Thyroid gland (tissue), 4 donors: ENCODE results near the gene FKBP1B. TPM values are rescaled to one million over a fixed set of nuclear protein-coding genes. Genes with fewer than 3 reads are reported as not detected.
A peak's percentile ranks its signal among the peaks of the same experiment; 100 is the strongest.

Source experiments
- DNase-seq, 2 donors: peaks; one replicate each; pipeline ENCODE4 v3.0.0-alpha.2; 2019
- H3K27ac ChIP-seq, 3 donors: fragments of 200-600 bp; sonication (generic); 1 replicate in 2 of 3; 2 replicates in 1 of 3; pipeline ENCODE4 v1.5.1; 2016 to 2019; ENCODE audit warnings: mild to moderate bottlenecking in 1 of 3, moderate library complexity in 1 of 3
- H3K27me3 ChIP-seq: fragments of 200-600 bp; sonication (generic); one replicate; pipeline ENCODE4 v1.5.1; 2019
- H3K36me3 ChIP-seq, 2 donors: fragments of 200-600 bp; sonication (generic); one replicate each; pipeline ENCODE4 v1.5.1; 2016 to 2019
- H3K4me1 ChIP-seq, 2 donors: fragments of 200-600 bp; sonication (generic); one replicate each; pipeline ENCODE4 v1.5.1; 2017 to 2019
- H3K4me3 ChIP-seq, 3 donors: fragments of 200-600 bp; sonication (generic); replicated peaks in 1 of 3; 1 replicate in 2 of 3; 2 replicates in 1 of 3; pipeline ENCODE4 v1.5.1; 2016; ENCODE audit warnings: mild to moderate bottlenecking in 1 of 3
- H3K9me3 ChIP-seq: fragments of 200-600 bp; sonication (generic); one replicate; pipeline ENCODE4 v1.5.1; 2017
- CTCF ChIP-seq, 6 experiments: fragments of 200-600 bp in 3 of 6; fragments of 450-650 bp in 3 of 6; sonication (generic) in 3 of 6; IDR thresholded peaks; one replicate each; pipeline ENCODE4 v1.5.1; 2016 to 2019; ENCODE audit warnings: antibody characterized with exemption in 6 of 6, mild to moderate bottlenecking in 2 of 6, inconsistent platforms in 1 of 6, moderate library complexity in 1 of 6
- POLR2A ChIP-seq, 2 donors: fragments of 450-650 bp; IDR thresholded peaks; one replicate each; pipeline ENCODE4 v1.6.1; 2017; ENCODE audit warnings: antibody characterized with exemption in 2 of 2, mild to moderate bottlenecking in 2 of 2, moderate library complexity in 1 of 2
- WGBS, 2 donors: methylation state at CpG; one replicate each; pipeline ENCODE4 v1.1.5; 2017; 5-methylcytosine and 5-hydroxymethylcytosine counted together
- intact Hi-C: fragments of 100-400 bp; cut with DNase I; formaldehyde crosslinking; loops from one replicate; pipeline ENCODE4 v1.15.1; 2023
- total RNA-seq, 4 donors: library from RNA; depleted of rRNA; stranded (reverse); fragments of >200 nt; gene quantifications; one replicate each; pipeline ENCODE4 v1.2.3, GENCODE V29; 2016

The FKBP1B gene
- total RNA-seq, 4 donors from 2014 or later = 5.8 to 15.5 (median 6.4) TPM

DNA sequence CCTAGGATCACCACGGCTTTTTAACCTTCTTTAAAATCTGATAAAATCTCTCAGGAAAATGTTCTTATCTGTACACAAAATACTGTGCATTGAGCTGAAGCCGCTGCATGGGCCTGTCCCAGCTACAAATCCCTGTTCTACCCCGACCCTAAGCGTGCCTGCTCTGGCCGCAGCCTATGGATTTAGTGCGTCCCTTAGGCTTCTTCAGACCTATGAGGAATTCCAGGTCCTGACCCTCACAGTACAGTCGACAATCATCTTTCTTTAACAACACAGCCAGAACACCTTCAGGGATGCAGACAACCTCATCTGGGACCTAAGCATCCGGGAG lies 1.9 kb upstream of the FKBP1B start:
- peaks cover 8 to 18% of the 10 kb centered on the region in 2 donors for H3K4me1 ChIP-seq
- 49 to 56% methylated on average over 8 of the region's 8 CpGs for WGBS, 2 donors
- DNase-seq = no peak
- intact Hi-C loops = no loop called here
- no peaks in the 10 kb centered on the region for H3K36me3 ChIP-seq
- H3K9me3 ChIP-seq = no peaks in the 10 kb centered on the region
- no peak overlapping the region for H3K27ac ChIP-seq
- no peaks in the 10 kb centered on the region for H3K27me3 ChIP-seq
- TF ChIP-seq POLR2A (IDR thresholded peaks at IDR 0.05) (no peak), CTCF (IDR thresholded peaks at IDR 0.05) (no peak)
- peak overlapping the region in 1 of 3 donors; percentile 4 for H3K4me3 ChIP-seq

DNA sequence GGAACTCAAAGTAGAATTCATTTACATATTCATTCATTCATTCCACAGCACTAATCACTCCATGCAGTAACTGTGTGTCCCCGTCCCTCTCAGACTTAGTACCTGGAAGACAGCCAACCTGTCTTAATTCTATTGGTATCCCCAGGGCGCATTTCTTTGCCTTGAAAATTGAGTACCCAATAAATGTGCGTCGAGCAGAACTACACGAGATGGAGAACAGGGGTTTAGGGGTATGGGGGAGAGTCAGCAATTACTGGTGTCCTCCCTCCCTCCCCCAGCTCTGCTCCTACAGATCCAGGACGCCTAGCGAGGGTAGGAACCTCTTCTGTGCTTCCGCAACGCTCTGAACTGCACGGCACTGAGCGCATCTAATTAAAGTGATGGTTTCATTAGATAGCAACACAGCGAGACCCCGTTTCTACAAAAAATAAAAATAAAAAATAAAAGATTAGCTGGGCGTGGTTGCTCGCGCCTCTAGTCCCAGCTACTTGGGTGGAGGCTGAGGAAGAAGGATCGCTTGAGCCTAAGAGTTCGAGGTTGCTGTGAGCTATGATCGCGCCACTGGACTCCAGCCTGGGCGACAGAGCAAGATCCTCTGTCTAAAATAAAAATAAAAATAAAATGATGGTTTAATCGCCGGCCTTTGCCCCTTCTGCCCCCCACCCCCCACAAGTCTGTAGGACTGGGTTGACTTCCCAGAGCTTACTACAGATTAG lies 614 bp upstream of the FKBP1B start:
- DNase-seq = no peak
- no peak overlapping the region for H3K27ac ChIP-seq
- H3K4me3 ChIP-seq = peak overlapping the region in 2 of 3 donors; percentile 67 to 79
- H3K4me1 ChIP-seq = peaks cover 8 to 18% of the 10 kb centered on the region in 2 donors
- no peaks in the 10 kb centered on the region for H3K36me3 ChIP-seq
- H3K9me3 ChIP-seq = no peaks in the 10 kb centered on the region
- TF ChIP-seq CTCF (IDR thresholded peaks at IDR 0.05) = no peak
- no peak for TF ChIP-seq POLR2A (IDR thresholded peaks at IDR 0.05)
- no peaks in the 10 kb centered on the region for H3K27me3 ChIP-seq
- intact Hi-C loops = no loop called here
- 24 to 27% methylated on average over 23 of the region's 23 CpGs for WGBS, 2 donors

DNA sequence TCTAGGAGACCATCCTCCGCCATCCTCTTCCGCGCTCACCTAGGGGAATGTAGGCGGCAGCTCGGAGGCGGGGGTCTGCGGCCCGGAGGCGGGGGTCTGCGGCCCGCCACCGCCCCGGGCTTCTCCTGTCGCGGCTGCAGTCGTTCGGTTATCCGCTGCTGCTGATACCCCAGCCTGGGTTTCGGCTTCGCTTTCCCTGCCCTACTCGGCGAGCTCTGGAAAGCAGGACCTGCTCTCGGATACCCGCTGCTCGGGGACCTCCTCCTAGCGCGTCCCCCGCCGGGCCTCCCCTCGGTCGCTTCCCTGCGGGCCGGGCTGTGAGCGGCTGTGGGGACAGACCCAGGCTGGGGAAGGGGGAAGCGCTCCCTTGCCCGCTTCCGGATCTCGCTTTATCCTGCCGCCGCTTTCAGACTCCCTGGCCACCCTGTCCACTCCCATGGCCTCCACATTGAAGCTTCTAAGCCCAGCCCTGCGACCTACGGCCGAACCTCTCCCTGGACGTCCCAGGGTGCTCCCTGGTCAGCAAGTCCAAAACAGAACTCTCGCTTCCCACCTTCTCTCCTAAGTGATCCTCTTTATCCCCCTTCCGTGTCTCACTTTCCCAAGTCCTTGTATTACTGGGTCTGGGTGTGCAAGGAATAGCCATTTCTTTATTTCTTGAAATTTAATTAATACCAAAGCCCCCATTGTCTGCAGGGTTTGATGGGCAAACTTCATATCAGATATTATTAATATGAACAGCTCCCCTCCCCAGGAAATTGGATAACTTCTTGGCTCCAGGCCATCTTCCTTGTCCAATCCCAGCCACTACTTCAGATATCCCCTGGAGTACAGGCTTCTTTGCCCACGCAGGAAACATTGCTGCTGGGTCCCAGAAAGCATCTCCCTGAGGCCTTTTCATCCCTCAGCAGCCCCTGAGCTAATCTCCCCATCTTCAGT lies 769 bp downstream of the FKBP1B start:
- Histone ChIP-seq H3K27me3 (no peaks in the 10 kb centered on the region), H3K36me3 (no peaks in the 10 kb centered on the region), H3K4me3 (peak overlapping the region; percentile 67 to 79 (median 77)), H3K4me1 (peaks cover 8 to 18% of the 10 kb centered on the region in 2 donors), H3K9me3 (no peaks in the 10 kb centered on the region), H3K27ac (peak overlapping the region in 2 of 3 donors; percentile 56 to 61)
- intact Hi-C loops = no loop called here
- DNase-seq = peak; percentile 18 to 24
- 6 to 10% methylated on average over 19 to 27 of the region's 47 CpGs for WGBS, 2 donors
- no peak for TF ChIP-seq POLR2A (IDR thresholded peaks at IDR 0.05)

DNA sequence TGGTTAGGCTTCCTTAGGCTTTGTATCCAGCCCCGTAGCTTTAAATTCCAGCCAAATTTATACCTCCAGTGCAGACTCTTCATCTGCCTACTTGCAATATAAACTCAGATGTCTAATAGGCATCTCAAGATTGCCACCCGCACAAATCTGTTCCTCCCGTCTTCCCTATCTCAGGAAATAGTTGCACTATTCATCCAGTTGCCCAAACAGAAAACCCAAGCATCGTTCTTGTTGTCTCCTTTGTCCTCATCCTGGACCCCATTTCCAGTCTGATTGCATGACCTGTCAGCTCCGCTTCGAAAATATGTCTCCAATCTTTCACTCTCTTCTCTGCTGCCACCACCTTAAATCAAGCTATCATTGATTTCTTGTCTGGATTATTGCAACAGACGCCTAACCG lies 2.3 kb downstream of the FKBP1B start:
- no peaks in the 10 kb centered on the region for H3K27me3 ChIP-seq
- no peaks in the 10 kb centered on the region for H3K36me3 ChIP-seq
- H3K9me3 ChIP-seq = no peaks in the 10 kb centered on the region
- WGBS, 2 donors = 88% methylated on average over 8 of the region's 8 CpGs
- intact Hi-C loops = no loop called here
- TF ChIP-seq CTCF (IDR thresholded peaks at IDR 0.05) (no peak), POLR2A (IDR thresholded peaks at IDR 0.05) (no peak)
- H3K4me1 ChIP-seq = peaks cover 8 to 12% of the 10 kb centered on the region in 2 donors
- DNase-seq = no peak
- no peak overlapping the region for H3K4me3 ChIP-seq
- H3K27ac ChIP-seq = no peak overlapping the region

DNA sequence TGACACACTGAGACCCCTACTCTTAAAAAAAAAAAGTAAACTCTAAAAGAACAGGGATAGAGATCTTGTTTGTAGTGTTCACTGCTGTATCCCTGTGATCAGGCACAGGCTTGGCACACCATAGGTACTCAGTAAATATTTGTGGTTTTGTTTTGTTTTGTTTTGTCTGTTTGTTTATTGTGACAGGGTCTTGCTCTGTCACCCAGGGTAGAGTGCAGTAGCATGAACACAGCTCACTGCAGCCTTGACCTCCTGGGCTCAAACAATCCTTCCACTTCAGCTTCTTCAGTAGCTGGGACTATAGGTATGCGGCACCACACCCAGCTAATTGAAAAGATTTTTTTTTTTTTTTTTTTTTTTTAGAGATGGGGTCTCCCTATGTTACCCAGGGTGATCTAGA lies 3.4 kb downstream of the FKBP1B start:
- WGBS, 2 donors = 94% methylated on average over 1 of the region's 1 CpG
- H3K27me3 ChIP-seq = no peaks in the 10 kb centered on the region
- peaks cover 8 to 12% of the 10 kb centered on the region in 2 donors for H3K4me1 ChIP-seq
- TF ChIP-seq POLR2A (IDR thresholded peaks at IDR 0.05) (no peak), CTCF (IDR thresholded peaks at IDR 0.05) (no peak)
- H3K27ac ChIP-seq = no peak overlapping the region
- H3K9me3 ChIP-seq = no peaks in the 10 kb centered on the region
- no peaks in the 10 kb centered on the region for H3K36me3 ChIP-seq
- no peak for DNase-seq
- H3K4me3 ChIP-seq = no peak overlapping the region
- intact Hi-C loops = no loop called here
